ENCODE data around the gene CPZ. TPM values are rescaled to one million over a fixed set of nuclear protein-coding genes. Genes with fewer than 3 reads are reported as not detected.

The CPZ gene
- total RNA-seq, 1 experiment from 2014 or later, result 26.9 TPM

DNA sequence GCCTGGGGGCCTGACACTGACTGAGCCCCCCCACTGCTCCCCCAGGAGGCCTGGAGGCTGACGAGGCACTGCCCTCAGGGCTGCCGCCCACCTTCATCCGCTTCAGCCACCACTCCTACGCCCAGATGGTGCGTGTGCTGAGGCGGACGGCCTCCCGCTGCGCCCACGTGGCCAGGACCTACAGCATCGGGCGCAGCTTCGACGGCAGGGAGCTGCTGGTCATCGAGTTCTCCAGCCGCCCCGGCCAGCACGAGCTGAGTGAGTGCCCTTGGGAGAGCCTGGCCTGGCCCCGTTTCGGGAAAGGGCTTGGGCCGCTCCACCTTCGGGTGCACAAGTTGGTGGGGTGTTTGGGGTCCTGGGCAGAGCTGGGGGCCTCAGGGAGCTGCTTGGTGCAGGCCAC, 11.4 kb downstream of the CPZ start:
- peaks cover 4% of the 10 kb centered on the region; the same call in 1 of the 2 replicates for H3K36me3 Mint-ChIP-seq
- H3K4me1 Mint-ChIP-seq, result no peaks in the 10 kb centered on the region
- DNase-seq (ENCODE audit: low spot score), result no peak
- H3K4me3 Mint-ChIP-seq, result no peak overlapping the region
- ChIA-PET CTCF (no interaction called here), POLR2A (no interaction called here)
- H3K9me3 Mint-ChIP-seq, result no peaks in the 10 kb centered on the region
- ATAC-seq, result no peak
- TF ChIP-seq EMX1 (CRISPR knock-in tag; IDR thresholded peaks at IDR 0.05), result no peak
- TF ChIP-seq CTCF (IDR thresholded peaks at IDR 0.05), result no peak
- TF ChIP-seq ZNF671 (CRISPR knock-in tag; IDR thresholded peaks at IDR 0.05), result no peak
- TF ChIP-seq, protein P1, sequence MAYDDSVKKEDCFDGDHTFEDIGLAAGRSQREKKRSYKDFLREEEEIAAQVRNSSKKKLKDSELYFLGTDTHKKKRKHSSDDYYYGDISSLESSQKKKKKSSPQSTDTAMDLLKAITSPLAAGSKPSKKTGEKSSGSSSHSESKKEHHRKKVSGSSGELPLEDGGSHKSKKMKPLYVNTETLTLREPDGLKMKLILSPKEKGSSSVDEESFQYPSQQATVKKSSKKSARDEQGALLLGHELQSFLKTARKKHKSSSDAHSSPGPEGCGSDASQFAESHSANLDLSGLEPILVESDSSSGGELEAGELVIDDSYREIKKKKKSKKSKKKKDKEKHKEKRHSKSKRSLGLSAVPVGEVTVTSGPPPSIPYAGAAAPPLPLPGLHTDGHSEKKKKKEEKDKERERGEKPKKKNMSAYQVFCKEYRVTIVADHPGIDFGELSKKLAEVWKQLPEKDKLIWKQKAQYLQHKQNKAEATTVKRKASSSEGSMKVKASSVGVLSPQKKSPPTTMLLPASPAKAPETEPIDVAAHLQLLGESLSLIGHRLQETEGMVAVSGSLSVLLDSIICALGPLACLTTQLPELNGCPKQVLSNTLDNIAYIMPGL (CRISPR knock-in tag; IDR thresholded peaks at IDR 0.05), result no peak
- TF ChIP-seq ZBTB21 (CRISPR knock-in tag; IDR thresholded peaks at IDR 0.05; ENCODE audit: borderline replicate concordance), result no peak
- TF ChIP-seq MYBL2 (CRISPR knock-in tag; IDR thresholded peaks at IDR 0.05), result no peak
- TF ChIP-seq FOXK1 (CRISPR knock-in tag; IDR thresholded peaks at IDR 0.05), result no peak
- TF ChIP-seq SOX15 (CRISPR knock-in tag; IDR thresholded peaks at IDR 0.05), result no peak
- no peak for TF ChIP-seq ZNF425 (CRISPR knock-in tag; conservative IDR thresholded peaks at IDR 0.05)
- no peak for TF ChIP-seq CREM (CRISPR knock-in tag; IDR thresholded peaks at IDR 0.05)
- peaks cover 1% of the 10 kb centered on the region; the same call in 1 of the 2 replicates for H3K27me3 Mint-ChIP-seq (ENCODE audit: low read depth)
- H3K27ac Mint-ChIP-seq, result no peak overlapping the region

DNA sequence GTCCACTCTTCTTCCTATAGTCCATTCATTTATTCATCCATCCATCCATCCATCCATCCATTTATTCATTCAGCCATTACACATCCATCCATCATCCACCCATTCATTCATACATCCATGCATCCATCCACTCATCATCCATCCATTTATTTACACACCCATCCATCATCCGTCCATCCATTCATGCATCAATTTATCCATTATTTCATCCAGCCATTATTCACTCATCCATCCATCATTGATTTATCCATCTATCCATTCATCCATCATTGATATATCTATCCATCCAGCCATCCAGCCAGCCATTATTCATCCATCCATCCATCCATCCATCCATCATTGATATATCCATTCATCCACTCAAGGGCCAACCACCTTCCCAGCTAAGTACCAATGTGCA, 12.7 kb downstream of the CPZ start:
- ATAC-seq (no peak), DNase-seq (ENCODE audit: low spot score) (no peak)
- TF ChIP-seq RORB (CRISPR knock-in tag; IDR thresholded peaks at IDR 0.05), result no peak
- TF ChIP-seq FOXJ3 (CRISPR knock-in tag; IDR thresholded peaks at IDR 0.05; ENCODE audit: borderline replicate concordance), result no peak
- POLR2A ChIA-PET, result no interaction called here
- Mint-ChIP-seq H3K4me3 (no peak overlapping the region), H3K9me3 (no peaks in the 10 kb centered on the region), H3K27ac (no peak overlapping the region), H3K27me3 (ENCODE audit: low read depth) (peaks cover 3% of the 10 kb centered on the region; the same call in 1 of the 2 replicates), H3K4me1 (no peaks in the 10 kb centered on the region), H3K36me3 (no peaks in the 10 kb centered on the region; the same call in 1 of the 2 replicates)
- CTCF ChIA-PET, result no interaction called here

GRCh38 chr4:8606476-8606875, 13.9 kb downstream of the CPZ start:
- ChIA-PET CTCF (interaction anchor here (0.9 to 2.8 kb wide), 7 partner anchors 9 to 364 kb away, joined by 4 to 45 read pairs (median 14); no protein-coding TSS in a partner anchor), POLR2A (no interaction called here)
- ATAC-seq, result no peak
- TF ChIP-seq JUN (CRISPR knock-in tag; IDR thresholded peaks at IDR 0.05) (no peak), NR3C1 (CRISPR knock-in tag; conservative IDR thresholded peaks at IDR 0.05; ENCODE audit: low read depth) (no peak), CREB1 (CRISPR knock-in tag; IDR thresholded peaks at IDR 0.05) (no peak), STAT6 (CRISPR knock-in tag; conservative IDR thresholded peaks at IDR 0.05; ENCODE audit: low read depth) (no peak), MXD4 (CRISPR knock-in tag; IDR thresholded peaks at IDR 0.05; ENCODE audit: borderline replicate concordance) (no peak), FOXP4 (CRISPR knock-in tag; IDR thresholded peaks at IDR 0.05) (no peak), FOXP1 (CRISPR knock-in tag; IDR thresholded peaks at IDR 0.05; ENCODE audit: borderline replicate concordance) (no peak), ZNF121 (CRISPR knock-in tag; IDR thresholded peaks at IDR 0.05) (no peak), TP53 (CRISPR knock-in tag; IDR thresholded peaks at IDR 0.05) (no peak), MYBL2 (CRISPR knock-in tag; IDR thresholded peaks at IDR 0.05) (no peak), NR2C2 (CRISPR knock-in tag; IDR thresholded peaks at IDR 0.05) (no peak)
- TF ChIP-seq, protein P2, sequence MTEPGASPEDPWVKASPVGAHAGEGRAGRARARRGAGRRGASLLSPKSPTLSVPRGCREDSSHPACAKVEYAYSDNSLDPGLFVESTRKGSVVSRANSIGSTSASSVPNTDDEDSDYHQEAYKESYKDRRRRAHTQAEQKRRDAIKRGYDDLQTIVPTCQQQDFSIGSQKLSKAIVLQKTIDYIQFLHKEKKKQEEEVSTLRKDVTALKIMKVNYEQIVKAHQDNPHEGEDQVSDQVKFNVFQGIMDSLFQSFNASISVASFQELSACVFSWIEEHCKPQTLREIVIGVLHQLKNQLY (CRISPR knock-in tag; IDR thresholded peaks at IDR 0.05), result no peak

More at GRCh38 chr4:8606476-8606875, 13.9 kb downstream of the CPZ start:
- H3K36me3 Mint-ChIP-seq, result no peaks in the 10 kb centered on the region; the same call in 1 of the 2 replicates
- peaks cover 3% of the 10 kb centered on the region; the same call in 1 of the 2 replicates for H3K27me3 Mint-ChIP-seq (ENCODE audit: low read depth)
- no peaks in the 10 kb centered on the region for H3K4me1 Mint-ChIP-seq
- no peak overlapping the region for H3K4me3 Mint-ChIP-seq
- no peaks in the 10 kb centered on the region for H3K9me3 Mint-ChIP-seq
- DNase-seq (ENCODE audit: low spot score), result no peak
- H3K27ac Mint-ChIP-seq, result no peak overlapping the region
